Measurements from ENCODE around the gene IGSF9B. TPM values are rescaled to one million over a fixed set of nuclear protein-coding genes. Genes with fewer than 3 reads are reported as not detected.

The IGSF9B gene
- polyA plus RNA-seq, 1 experiment: 0.05 TPM

- DNase-seq (ENCODE audit: low read depth): no peak
- ChIA-PET CTCF (no interaction called here), POLR2A (no interaction called here)
- peaks cover 1% of the 10 kb centered on the region; the same call in 1 of the 2 replicates for H3K27me3 ChIP-seq (ENCODE audit: control insufficient read depth, insufficient read depth, low read length)
- TF ChIP-seq CTCF (IDR thresholded peaks at IDR 0.05; ENCODE audit: insufficient read depth, low read depth, low read length): no peak
- H3K36me3 ChIP-seq (ENCODE audit: control insufficient read depth, insufficient read depth, low read length): no peaks in the 10 kb centered on the region
- no peak overlapping the region for H3K4me3 ChIP-seq (ENCODE audit: low read depth, low read length)
These were observed 38.3 kb upstream of the IGSF9B start for GRCh38 chr11:133995066-133995465.

- POLR2A ChIA-PET: no interaction called here
- no peak for TF ChIP-seq CTCF (IDR thresholded peaks at IDR 0.05; ENCODE audit: insufficient read depth, low read depth, low read length)
- no peak for DNase-seq (ENCODE audit: low read depth)
- peaks cover 1% of the 10 kb centered on the region; the same call in 1 of the 2 replicates for H3K27me3 ChIP-seq (ENCODE audit: control insufficient read depth, insufficient read depth, low read length)
- CTCF ChIA-PET: no interaction called here
- H3K4me3 ChIP-seq (ENCODE audit: low read depth, low read length): no peak overlapping the region
- H3K36me3 ChIP-seq (ENCODE audit: control insufficient read depth, insufficient read depth, low read length): no peaks in the 10 kb centered on the region
These were observed 37.2 kb upstream of the IGSF9B start for GRCh38 chr11:133993921-133994320.

GRCh38 chr11:133993107-133993506 is 36.3 kb upstream of the IGSF9B start:
- H3K36me3 ChIP-seq (ENCODE audit: control insufficient read depth, insufficient read depth, low read length): no peaks in the 10 kb centered on the region
- H3K27me3 ChIP-seq (ENCODE audit: control insufficient read depth, insufficient read depth, low read length): peaks cover 1% of the 10 kb centered on the region; the same call in 1 of the 2 replicates
- H3K4me3 ChIP-seq (ENCODE audit: low read depth, low read length): no peak overlapping the region
- DNase-seq (ENCODE audit: low read depth): no peak
- POLR2A ChIA-PET: no interaction called here
- CTCF ChIA-PET: no interaction called here
- TF ChIP-seq CTCF (IDR thresholded peaks at IDR 0.05; ENCODE audit: insufficient read depth, low read depth, low read length): no peak

- DNase-seq (ENCODE audit: low read depth): no peak
- H3K36me3 ChIP-seq (ENCODE audit: control insufficient read depth, insufficient read depth, low read length): no peaks in the 10 kb centered on the region
- ChIA-PET CTCF (no interaction called here), POLR2A (no interaction called here)
- H3K27me3 ChIP-seq (ENCODE audit: control insufficient read depth, insufficient read depth, low read length): peaks cover 1% of the 10 kb centered on the region; the same call in 1 of the 2 replicates
- TF ChIP-seq CTCF (IDR thresholded peaks at IDR 0.05; ENCODE audit: insufficient read depth, low read depth, low read length): no peak
- H3K4me3 ChIP-seq (ENCODE audit: low read depth, low read length): no peak overlapping the region
These were observed 35.4 kb upstream of the IGSF9B start for GRCh38 chr11:133992121-133992520.

GRCh38 chr11:133991101-133991500 is 34.3 kb upstream of the IGSF9B start:
- no peak for TF ChIP-seq CTCF (IDR thresholded peaks at IDR 0.05; ENCODE audit: insufficient read depth, low read depth, low read length)
- ChIA-PET POLR2A (no interaction called here), CTCF (no interaction called here)
- Histone ChIP-seq H3K36me3 (ENCODE audit: control insufficient read depth, insufficient read depth, low read length) (no peaks in the 10 kb centered on the region), H3K4me3 (ENCODE audit: low read depth, low read length) (no peak overlapping the region), H3K27me3 (ENCODE audit: control insufficient read depth, insufficient read depth, low read length) (peaks cover 1% of the 10 kb centered on the region; the same call in 1 of the 2 replicates)
- DNase-seq (ENCODE audit: low read depth): no peak

Measured in BJ (cell line).